ENCODE data around the gene ASS1. TPM values are rescaled to one million over a fixed set of nuclear protein-coding genes. Genes with fewer than 3 reads are reported as not detected.

Gene ASS1
- total RNA-seq, 3 donors from 2014 or later (not counting 1 experiment from before 2014, with no cell fraction given) = 1.3 TPM; not detected in 2

DNA sequence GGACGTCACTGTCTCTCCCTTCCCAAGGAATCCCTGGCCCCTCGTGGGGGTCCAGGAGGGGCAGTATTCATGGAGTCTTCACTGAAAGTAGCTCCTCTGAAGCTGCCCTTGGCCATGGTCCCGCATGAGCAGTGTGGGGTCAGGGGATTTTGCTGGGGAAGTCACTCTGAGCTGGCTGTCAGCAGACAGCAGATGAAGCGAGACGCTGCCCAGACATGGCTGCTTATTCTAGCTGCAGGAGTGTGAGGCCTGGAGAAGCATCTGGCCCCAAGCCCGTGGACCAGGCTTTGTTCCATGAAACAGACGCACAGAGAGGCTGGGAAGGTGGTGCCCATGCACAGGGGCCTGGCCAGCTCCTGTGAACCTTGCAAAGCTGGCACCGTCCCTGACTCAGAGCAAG lies 21.5 kb upstream of the ASS1 start:
- Histone ChIP-seq H3K4me1 (ENCODE audit: control insufficient read depth, insufficient read depth, low read length) (no peaks in the 10 kb centered on the region), H3K27ac (ENCODE audit: low read length) (no peak overlapping the region), H3K4me3 (ENCODE audit: low read length) (no peak overlapping the region), H3K27me3 (ENCODE audit: control insufficient read depth, insufficient read depth, low read length) (no peaks in the 10 kb centered on the region), H3K9me3 (ENCODE audit: control insufficient read depth, insufficient read depth, low read length) (no peaks in the 10 kb centered on the region), H3K36me3 (ENCODE audit: control insufficient read depth, insufficient read depth, low read length) (no peaks in the 10 kb centered on the region)
- intact Hi-C loops (cut with micrococcal nuclease) = no loop called here
- Mint-ChIP-seq H3K36me3 (no peaks in the 10 kb centered on the region), H3K9me3 (no peaks in the 10 kb centered on the region), H3K27ac (no peak overlapping the region), H3K4me1 (no peaks in the 10 kb centered on the region), H3K27me3 (ENCODE audit: low read depth in 2 of 2) (peaks cover 0 to 3% of the 10 kb centered on the region in 2 donors), H3K4me3 (no peak overlapping the region)
- ATAC-seq = no peak
- WGBS (ENCODE audit: insufficient coverage) = 83% methylated on average over 8 of the region's 8 CpGs
- DNase-seq = no peak
- no peak for TF ChIP-seq CTCF (IDR thresholded peaks at IDR 0.05)

DNA sequence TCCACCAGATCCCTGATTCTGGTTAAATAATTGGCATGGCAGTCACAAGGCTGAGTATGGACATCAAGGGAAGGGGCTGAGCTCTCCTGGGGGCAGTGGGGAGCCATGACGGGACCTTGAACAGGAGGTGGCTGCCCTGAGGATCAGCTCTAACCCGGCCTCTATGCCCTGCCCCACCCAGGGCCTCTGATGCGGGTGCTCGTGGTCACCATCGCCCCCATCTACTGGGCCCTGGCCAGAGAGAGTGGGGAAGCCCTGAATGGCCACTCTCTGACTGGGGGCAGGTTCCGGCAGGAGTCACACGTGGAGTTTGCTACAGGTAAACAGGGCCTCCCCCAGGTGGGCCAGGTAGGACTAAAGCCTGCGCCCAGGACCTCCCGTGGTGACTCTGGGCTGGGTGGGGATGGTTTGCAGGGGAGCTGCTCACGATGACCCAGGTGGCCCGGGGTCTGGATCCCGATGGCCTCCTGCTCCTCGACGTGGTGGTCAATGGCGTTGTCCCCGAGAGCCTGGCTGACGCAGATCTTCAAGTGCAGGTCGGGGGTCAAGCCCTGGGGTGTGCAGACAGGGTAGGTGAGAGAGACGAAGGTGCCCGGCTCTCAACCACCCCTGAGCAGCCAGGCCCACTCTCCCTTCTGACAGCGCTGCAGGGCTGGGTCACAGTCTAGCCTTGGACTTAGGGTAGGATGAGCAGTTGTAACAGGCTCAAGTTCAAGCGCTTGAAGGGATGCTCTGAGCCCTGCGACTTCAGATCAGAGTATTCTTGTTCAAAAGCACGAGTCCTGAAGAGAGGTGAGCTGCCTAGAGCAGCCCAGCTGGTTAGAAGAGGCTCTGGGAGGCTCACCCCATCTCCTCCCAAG lies 19.9 kb upstream of the ASS1 start:
- intact Hi-C loops (cut with micrococcal nuclease) = no loop called here
- H3K9me3 Mint-ChIP-seq = no peaks in the 10 kb centered on the region
- no peak overlapping the region for H3K4me3 ChIP-seq (ENCODE audit: low read length)
- H3K4me3 Mint-ChIP-seq = no peak overlapping the region
- peaks cover under 1% of the 10 kb centered on the region for H3K9me3 ChIP-seq (ENCODE audit: control insufficient read depth, insufficient read depth, low read length)
- no peaks in the 10 kb centered on the region for H3K36me3 ChIP-seq (ENCODE audit: control insufficient read depth, insufficient read depth, low read length)
- H3K4me1 ChIP-seq (ENCODE audit: control insufficient read depth, insufficient read depth, low read length) = no peaks in the 10 kb centered on the region
- 88% methylated on average over 24 of the region's 24 CpGs for WGBS (ENCODE audit: insufficient coverage)
- ATAC-seq (no peak), DNase-seq (no peak)
- no peak overlapping the region for H3K27ac Mint-ChIP-seq
- no peaks in the 10 kb centered on the region for H3K36me3 Mint-ChIP-seq
- no peak overlapping the region for H3K27ac ChIP-seq (ENCODE audit: low read length)
- peaks cover 0 to 7% of the 10 kb centered on the region in 2 donors for H3K27me3 Mint-ChIP-seq (ENCODE audit: low read depth in 2 of 2)
- TF ChIP-seq CTCF (IDR thresholded peaks at IDR 0.05) = no peak
- H3K27me3 ChIP-seq (ENCODE audit: control insufficient read depth, insufficient read depth, low read length) = no peaks in the 10 kb centered on the region
- no peaks in the 10 kb centered on the region for H3K4me1 Mint-ChIP-seq

DNA sequence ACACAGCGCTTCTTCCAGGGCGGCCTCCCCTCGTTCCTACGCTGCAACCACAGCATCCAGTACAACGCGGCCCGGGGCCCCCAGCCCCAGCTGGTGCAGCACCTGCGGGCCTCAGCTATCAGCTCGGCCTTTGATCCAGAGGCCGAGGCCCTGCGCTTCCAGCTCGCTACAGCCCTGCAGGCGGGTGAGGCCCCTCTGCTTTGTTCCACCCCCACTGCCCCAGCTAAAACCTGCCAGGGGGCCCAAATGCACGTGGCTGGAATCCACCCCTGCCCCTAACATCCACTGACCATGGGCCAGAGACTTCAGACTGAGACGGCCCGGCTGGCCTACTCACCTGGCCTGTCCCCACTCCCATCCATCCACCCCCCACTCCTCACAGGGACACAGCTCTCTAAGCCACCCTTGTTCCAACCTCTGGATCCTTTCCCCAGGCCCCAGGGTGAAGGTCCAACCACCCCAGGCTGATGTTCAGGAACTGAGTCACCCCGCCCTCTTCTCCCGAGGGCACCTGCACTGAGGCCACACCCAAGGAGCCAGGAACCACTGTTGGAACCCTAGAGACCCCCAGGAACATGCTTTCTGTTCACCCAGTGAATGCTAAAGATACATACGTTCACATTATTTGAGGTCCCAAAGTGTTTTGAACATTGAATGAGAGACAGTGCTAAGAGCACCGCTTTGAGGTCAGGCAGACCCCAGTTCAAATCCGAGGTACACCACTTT lies 18.9 kb upstream of the ASS1 start:
- H3K4me1 Mint-ChIP-seq = no peaks in the 10 kb centered on the region
- Histone ChIP-seq H3K27me3 (ENCODE audit: control insufficient read depth, insufficient read depth, low read length) (no peaks in the 10 kb centered on the region), H3K9me3 (ENCODE audit: control insufficient read depth, insufficient read depth, low read length) (peaks cover 9% of the 10 kb centered on the region), H3K4me3 (ENCODE audit: low read length) (no peak overlapping the region), H3K4me1 (ENCODE audit: control insufficient read depth, insufficient read depth, low read length) (no peaks in the 10 kb centered on the region), H3K36me3 (ENCODE audit: control insufficient read depth, insufficient read depth, low read length) (no peaks in the 10 kb centered on the region), H3K27ac (ENCODE audit: low read length) (no peak overlapping the region)
- WGBS (ENCODE audit: insufficient coverage) = 83% methylated on average over 21 of the region's 21 CpGs
- intact Hi-C loops (cut with micrococcal nuclease) = no loop called here
- no peaks in the 10 kb centered on the region for H3K9me3 Mint-ChIP-seq
- ATAC-seq (no peak), DNase-seq (no peak)
- no peaks in the 10 kb centered on the region for H3K36me3 Mint-ChIP-seq
- no peak overlapping the region for H3K4me3 Mint-ChIP-seq
- peaks cover 0 to 9% of the 10 kb centered on the region in 2 donors for H3K27me3 Mint-ChIP-seq (ENCODE audit: low read depth in 2 of 2)
- no peak for TF ChIP-seq CTCF (IDR thresholded peaks at IDR 0.05)
- no peak overlapping the region for H3K27ac Mint-ChIP-seq
